ENCODE data around the gene CRMP1. TPM values are rescaled to one million over a fixed set of nuclear protein-coding genes. Genes with fewer than 3 reads are reported as not detected.

The CRMP1 gene
- total RNA-seq, 1 experiment from 2014 or later: 134 TPM

- DNase-seq (ENCODE audit: low spot score) (no peak), ATAC-seq (no peak)
- peaks cover 57% of the 10 kb centered on the region for H3K36me3 Mint-ChIP-seq
- H3K27me3 Mint-ChIP-seq (ENCODE audit: low read depth): no peaks in the 10 kb centered on the region; the same call in 1 of the 2 replicates
- ChIA-PET POLR2A (no interaction called here), CTCF (interaction anchor here (0.9 kb wide), 1 partner anchor 45 kb away, joined by 3 read pairs; no protein-coding TSS in a partner anchor)
- TF ChIP-seq JUN (CRISPR knock-in tag; IDR thresholded peaks at IDR 0.05): no peak
- TF ChIP-seq NFYB (CRISPR knock-in tag; conservative IDR thresholded peaks at IDR 0.05; ENCODE audit: low read depth): no peak
- TF ChIP-seq ZNF219 (CRISPR knock-in tag; IDR thresholded peaks at IDR 0.05; ENCODE audit: borderline replicate concordance): no peak
- TF ChIP-seq FOXP4 (CRISPR knock-in tag; IDR thresholded peaks at IDR 0.05): no peak
- TF ChIP-seq ELF4 (CRISPR knock-in tag; IDR thresholded peaks at IDR 0.05; ENCODE audit: low read depth): no peak
- no peak for TF ChIP-seq NR2C2 (CRISPR knock-in tag; IDR thresholded peaks at IDR 0.05)
- TF ChIP-seq ZNF512 (CRISPR knock-in tag; IDR thresholded peaks at IDR 0.05; ENCODE audit: borderline replicate concordance): no peak
- TF ChIP-seq ZNF263 (CRISPR knock-in tag; IDR thresholded peaks at IDR 0.05; ENCODE audit: low read depth): no peak
- no peak for TF ChIP-seq E2F1 (CRISPR knock-in tag; IDR thresholded peaks at IDR 0.05)
- TF ChIP-seq HMGXB4 (CRISPR knock-in tag; IDR thresholded peaks at IDR 0.05): no peak
- TF ChIP-seq ZBTB43 (CRISPR knock-in tag; IDR thresholded peaks at IDR 0.05): no peak
- TF ChIP-seq ETV6 (CRISPR knock-in tag; IDR thresholded peaks at IDR 0.05): no peak
- no peak for TF ChIP-seq CBFB (CRISPR knock-in tag; IDR thresholded peaks at IDR 0.05; ENCODE audit: low read depth)
- no peak for TF ChIP-seq TEAD1 (CRISPR knock-in tag; IDR thresholded peaks at IDR 0.05)
- no peak for TF ChIP-seq ZNF138 (CRISPR knock-in tag; conservative IDR thresholded peaks at IDR 0.05)
- no peak for TF ChIP-seq NFE2L1 (CRISPR knock-in tag; IDR thresholded peaks at IDR 0.05)
- peaks cover 24% of the 10 kb centered on the region for H3K4me1 Mint-ChIP-seq
- H3K9me3 Mint-ChIP-seq: peaks cover 45% of the 10 kb centered on the region
- no peak overlapping the region for H3K4me3 Mint-ChIP-seq
- no peak overlapping the region for H3K27ac Mint-ChIP-seq
Measured at GRCh38 chr4:5774416-5775036, 118.4 kb downstream of the CRMP1 start.

GRCh38 chr4:5773271-5773555, 119.7 kb downstream of the CRMP1 start:
- ATAC-seq (peak; percentile 69), DNase-seq (ENCODE audit: low spot score) (no peak)
- H3K27me3 Mint-ChIP-seq (ENCODE audit: low read depth): no peaks in the 10 kb centered on the region; the same call in 1 of the 2 replicates
- H3K27ac Mint-ChIP-seq: peak overlapping the region; percentile 83
- H3K4me3 Mint-ChIP-seq: no peak overlapping the region
- ChIA-PET CTCF (interaction anchor here (1.0 to 1.6 kb wide), 3 partner anchors 38 to 48 kb away, joined by 3 read pairs; no protein-coding TSS in a partner anchor), POLR2A (no interaction called here)
- peaks cover 68% of the 10 kb centered on the region for H3K36me3 Mint-ChIP-seq
- peaks cover 57% of the 10 kb centered on the region for H3K9me3 Mint-ChIP-seq
- peaks cover 24% of the 10 kb centered on the region for H3K4me1 Mint-ChIP-seq
- no peak for TF ChIP-seq ETV6 (CRISPR knock-in tag; IDR thresholded peaks at IDR 0.05)
- TF ChIP-seq TP53 (CRISPR knock-in tag; IDR thresholded peaks at IDR 0.05): peak; percentile 75; the same call in 1 of the 2 replicates

Data from WTC11 (cell line).